CD14-positive monocyte (primary cell): ENCODE measurements around the gene OOSP2. TPM values are rescaled to one million over a fixed set of nuclear protein-coding genes. Genes with fewer than 3 reads are reported as not detected.
A peak's percentile ranks its signal among the peaks of the same experiment; 100 is the strongest.

Experiments
- DNase-seq, 3 donors: peaks; one replicate each; pipeline ENCODE4 v3.0.0-alpha.2; 2011 to 2022
- H2AFZ ChIP-seq: 2 replicates; pipeline ENCODE4 v1.6.0; 2012; ENCODE audit warnings: mild to moderate bottlenecking, low read depth, low read length, inconsistent platforms; ENCODE audit not compliant: insufficient read depth, poor library complexity, severe bottlenecking
- H3K27ac ChIP-seq, 2 donors: 1 replicate in 1 of 2; 2 replicates in 1 of 2; pipeline ENCODE4 v1.5.1; 2012 to 2013; ENCODE audit warnings: low read length in 2 of 2, control low read depth in 1 of 2, inconsistent platforms in 1 of 2, low read depth in 1 of 2, mild to moderate bottlenecking in 1 of 2
- H3K27me3 ChIP-seq, 2 donors: one replicate each; pipeline versions ENCODE4 v1.6.0 to v1.6.1; 2011 to 2013; ENCODE audit warnings: low read length in 2 of 2; ENCODE audit not compliant: control insufficient read depth in 2 of 2, insufficient read depth in 2 of 2
- H3K36me3 ChIP-seq, 2 donors: replicated peaks in 1 of 2; 1 replicate in 1 of 2; 2 replicates in 1 of 2; pipeline versions ENCODE4 v1.5.1 to v1.6.1; 2012 to 2013; ENCODE audit warnings: low read length in 2 of 2, control low read depth in 1 of 2, inconsistent platforms in 1 of 2, mild to moderate bottlenecking in 1 of 2; ENCODE audit not compliant: insufficient read depth in 2 of 2, control insufficient read depth in 1 of 2
- H3K4me1 ChIP-seq, 2 donors: 1 replicate in 1 of 2; 2 replicates in 1 of 2; pipeline versions ENCODE4 v1.5.1 to v1.6.1; 2012 to 2013; ENCODE audit warnings: low read length in 2 of 2, control low read depth in 1 of 2, inconsistent platforms in 1 of 2, mild to moderate bottlenecking in 1 of 2, moderate library complexity in 1 of 2; ENCODE audit not compliant: insufficient read depth in 2 of 2, control insufficient read depth in 1 of 2
- H3K4me2 ChIP-seq: replicated peaks from 2 replicates; pipeline ENCODE3; 2012; ENCODE audit warnings: low read length, moderate library complexity, mild to moderate bottlenecking; ENCODE audit not compliant: poor library complexity, severe bottlenecking; ENCODE audit errors: extremely low read depth
- H3K4me3 ChIP-seq, 3 experiments: fragments of 200-600 bp in 1 of 3; sonication (generic) in 1 of 3; replicated peaks in 1 of 3; 1 replicate in 2 of 3; 2 replicates in 1 of 3; pipeline ENCODE4 v1.5.1; 2011 to 2013; ENCODE audit warnings: low read length in 3 of 3, mild to moderate bottlenecking in 3 of 3, control low read depth in 2 of 3, low read depth in 2 of 3, inconsistent platforms in 1 of 3, moderate library complexity in 1 of 3
- H3K79me2 ChIP-seq: 2 replicates; pipeline ENCODE4 v1.6.0; 2012; ENCODE audit warnings: mild to moderate bottlenecking, control low read depth, inconsistent platforms, low read length, moderate library complexity; ENCODE audit not compliant: insufficient read depth
- H3K9ac ChIP-seq: 2 replicates; pipeline ENCODE4 v1.6.0; 2017; ENCODE audit warnings: low read length, mild to moderate bottlenecking; ENCODE audit not compliant: insufficient read depth, poor library complexity, severe bottlenecking
- H3K9me3 ChIP-seq, 2 donors: replicated peaks in 1 of 2; 1 replicate in 1 of 2; 2 replicates in 1 of 2; pipeline versions ENCODE4 v1.5.1 to v1.6.1; 2012 to 2013; ENCODE audit warnings: low read length in 2 of 2, control low read depth in 1 of 2; ENCODE audit not compliant: control insufficient read depth in 1 of 2, insufficient read depth in 1 of 2
- H4K20me1 ChIP-seq: 2 replicates; pipeline ENCODE4 v1.6.0; 2012; ENCODE audit warnings: mild to moderate bottlenecking, low read length, control low read depth, moderate library complexity; ENCODE audit not compliant: insufficient read depth
- H3K27ac Mint-ChIP-seq, 7 donors: one replicate each; pipeline ENCODE4 v1.8.0; 2020; ENCODE audit warnings: mild to moderate bottlenecking in 7 of 7, mixed read lengths in 7 of 7, moderate library complexity in 6 of 7, inconsistent platforms in 2 of 7
- H3K27me3 Mint-ChIP-seq, 3 donors: one replicate each; pipeline ENCODE4 v1.8.0; 2021 to 2022; ENCODE audit warnings: low read depth in 3 of 3, mild to moderate bottlenecking in 3 of 3, mixed read lengths in 3 of 3, moderate library complexity in 3 of 3, inconsistent platforms in 1 of 3
- H3K36me3 Mint-ChIP-seq, 2 donors: one replicate each; pipeline ENCODE4 v1.8.0; 2020; ENCODE audit warnings: mixed read lengths in 2 of 2, inconsistent platforms in 1 of 2, mild to moderate bottlenecking in 1 of 2
- H3K4me1 Mint-ChIP-seq: one replicate; pipeline ENCODE4 v1.8.0; 2020; ENCODE audit warnings: mild to moderate bottlenecking, mixed read lengths
- H3K4me3 Mint-ChIP-seq, 2 donors: one replicate each; pipeline ENCODE4 v1.8.0; 2020; ENCODE audit warnings: mild to moderate bottlenecking in 2 of 2, mixed read lengths in 2 of 2, moderate library complexity in 1 of 2
- H3K9me3 Mint-ChIP-seq, 7 donors: one replicate each; pipeline ENCODE4 v1.8.0; 2020 to 2022; ENCODE audit warnings: mixed read lengths in 7 of 7, mild to moderate bottlenecking in 6 of 7, moderate library complexity in 6 of 7, inconsistent platforms in 2 of 7
- CTCF ChIP-seq: fragments of 200-600 bp; IDR thresholded peaks from one replicate; pipeline ENCODE4 v1.8.0; 2022; ENCODE audit warnings: antibody characterized with exemption, mild to moderate bottlenecking
- WGBS: methylation state at CpG from one replicate; pipeline ENCODE4 v1.1.5; 2013; ENCODE audit warnings: missing lambda C conversion rate; ENCODE audit not compliant: insufficient coverage; 5-methylcytosine and 5-hydroxymethylcytosine counted together
- intact Hi-C, 2 donors: fragments of 100-400 bp; cut with micrococcal nuclease; formaldehyde crosslinking; loops; one replicate each; pipeline versions ENCODE4 v1.15.0 to v1.15.1; 2023
- polyA plus RNA-seq, 3 donors: library from polyadenylated mRNA; depleted of rRNA in 1 of 3; unstranded in 2 of 3; stranded (reverse) in 1 of 3; fragments of 300-500 nt in 2 of 3; fragments of >200 nt in 1 of 3; fragmentation: Illumina TruSeq in 2 of 3; gene quantifications; 1 replicate in 2 of 3; 2 replicates in 1 of 3; pipeline ENCODE4 v1.2.3, GENCODE V29; 2012 to 2021

OOSP2 gene
- polyA plus RNA-seq, 3 donors, result not detected

GRCh38 chr11:60059521-60060240 lies 19.5 kb downstream of the OOSP2 start:
- intact Hi-C loops, result no loop called here
- no peak for DNase-seq
- H4K20me1 ChIP-seq, result no peaks in the 10 kb centered on the region
- H3K36me3 ChIP-seq, result no peaks in the 10 kb centered on the region
- no peaks in the 10 kb centered on the region for H3K9me3 ChIP-seq
- H3K4me1 Mint-ChIP-seq, result peaks cover 61% of the 10 kb centered on the region
- no peak overlapping the region for H3K27ac ChIP-seq
- no peak overlapping the region for H3K4me3 ChIP-seq
- WGBS, result no CpG with 5 or more reads among the region's 4 CpGs
- H3K9ac ChIP-seq, result no peak overlapping the region
- H3K9me3 Mint-ChIP-seq, result no peaks in the 10 kb centered on the region
- H3K4me2 ChIP-seq, result no peak overlapping the region
- no peaks in the 10 kb centered on the region for H3K27me3 Mint-ChIP-seq
- no peak overlapping the region for H3K4me3 Mint-ChIP-seq
- H3K4me1 ChIP-seq, result peaks cover 48 to 55% of the 10 kb centered on the region in 2 donors
- no peaks in the 10 kb centered on the region for H3K27me3 ChIP-seq
- H3K79me2 ChIP-seq, result peaks cover 69% of the 10 kb centered on the region
- TF ChIP-seq CTCF, result no peak
- no peaks in the 10 kb centered on the region for H3K36me3 Mint-ChIP-seq
- no peak overlapping the region for H3K27ac Mint-ChIP-seq
- H2AFZ ChIP-seq, result no peak overlapping the region

GRCh38 chr11:60064111-60064510 lies 23.9 kb downstream of the OOSP2 start:
- Histone ChIP-seq H3K9me3 (no peaks in the 10 kb centered on the region), H3K4me1 (peaks cover 11 to 20% of the 10 kb centered on the region in 2 donors), H3K4me3 (no peak overlapping the region), H3K27me3 (no peaks in the 10 kb centered on the region), H2AFZ (no peak overlapping the region), H3K9ac (no peak overlapping the region), H3K79me2 (peaks cover 65% of the 10 kb centered on the region), H3K4me2 (no peak overlapping the region), H3K27ac (no peak overlapping the region), H4K20me1 (no peaks in the 10 kb centered on the region), H3K36me3 (no peaks in the 10 kb centered on the region)
- DNase-seq, result peak; percentile 25 to 71 (median 59)
- H3K36me3 Mint-ChIP-seq, result peaks cover 0 to 6% of the 10 kb centered on the region in 2 donors
- peaks cover 18% of the 10 kb centered on the region for H3K4me1 Mint-ChIP-seq
- no peaks in the 10 kb centered on the region for H3K27me3 Mint-ChIP-seq
- H3K9me3 Mint-ChIP-seq, result peaks cover 0 to 2% (median 0%) of the 10 kb centered on the region in 7 donors
- no CpG with 5 or more reads among the region's 1 CpG for WGBS
- intact Hi-C loops, result no loop called here
- TF ChIP-seq CTCF, result no peak
- no peak overlapping the region for H3K27ac Mint-ChIP-seq
- no peak overlapping the region for H3K4me3 Mint-ChIP-seq
